H1 (cell line): ENCODE results near the gene PKIB. TPM values are rescaled to one million over a fixed set of nuclear protein-coding genes. Genes with fewer than 3 reads are reported as not detected.

Source experiments
- CTCF ChIA-PET: fragments of 300-600 bp; sonication (Branson Sonifier 250); formaldehyde crosslinking; loops from one replicate; lab custom pipeline; 2021; ENCODE audit not compliant: partially characterized antibody; lab: Charles Lee
- POLR2A ChIA-PET: fragments of 300-600 bp; sonication (Branson Sonifier 250); formaldehyde crosslinking; loops from one replicate; lab custom pipeline; 2021; ENCODE audit warnings: inconsistent platforms; ENCODE audit not compliant: partially characterized antibody; lab: Charles Lee
- DNase-seq, 2 experiments: peaks; one replicate each; pipeline versions ENCODE4 v3.0.0 to v3.0.0-alpha.2; 2010 to 2022; ENCODE audit warnings: low spot score in 2 of 2, low read depth in 1 of 2, mixed read lengths in 1 of 2
- FAIRE-seq: peaks from 2 replicates; lab custom pipeline; 2011; peaks lifted over from hg19 to GRCh38; lab: Jason Lieb, UNC
- H2AFZ ChIP-seq: 2 replicates; pipeline ENCODE4 v1.8.1; 2012; ENCODE audit warnings: low read length, inconsistent platforms
- H2AK5ac ChIP-seq: 2 replicates; pipeline ENCODE4 v1.6.1; 2013; ENCODE audit warnings: low read depth, low read length
- H2BK120ac ChIP-seq: replicated peaks from 2 replicates; pipeline ENCODE3; 2013; ENCODE audit warnings: low read depth, low read length, inconsistent platforms
- H2BK12ac ChIP-seq: 2 replicates; pipeline ENCODE4 v1.6.1; 2013; ENCODE audit warnings: low read depth, low read length
- H2BK15ac ChIP-seq: 2 replicates; pipeline ENCODE4 v1.6.1; 2013; ENCODE audit warnings: low read length
- H2BK20ac ChIP-seq: 2 replicates; pipeline ENCODE4 v1.6.1; 2013; ENCODE audit warnings: low read length
- H2BK5ac ChIP-seq: 2 replicates; pipeline ENCODE4 v1.6.1; 2013; ENCODE audit warnings: low read depth, low read length
- H3K14ac ChIP-seq: 2 replicates; pipeline ENCODE4 v1.6.1; 2013; ENCODE audit warnings: inconsistent platforms; ENCODE audit not compliant: insufficient read length
- H3K18ac ChIP-seq: 2 replicates; pipeline ENCODE4 v1.6.1; 2013; ENCODE audit warnings: low read length; ENCODE audit errors: extremely low read depth
- H3K23ac ChIP-seq: 2 replicates; pipeline ENCODE4 v1.6.1; 2013; ENCODE audit warnings: inconsistent platforms; ENCODE audit not compliant: insufficient read length
- H3K23me2 ChIP-seq: 2 replicates; pipeline ENCODE4 v1.6.1; 2013; ENCODE audit warnings: low read depth, low read length
- H3K27ac ChIP-seq: 2 replicates; pipeline ENCODE4 v1.6.1; 2011; ENCODE audit warnings: low read depth, low read length, inconsistent platforms
- H3K27me3 ChIP-seq, 4 experiments: replicated peaks in 1 of 4; 1 replicate in 1 of 4; 2 replicates in 3 of 4; pipeline versions ENCODE4 v1.6.1 to v1.8.1; 2011 to 2013; ENCODE audit warnings: low read length in 3 of 4, mild to moderate bottlenecking in 3 of 4, inconsistent platforms in 2 of 4, mixed read lengths in 2 of 4, moderate library complexity in 1 of 4; ENCODE audit not compliant: control insufficient read depth in 3 of 4, insufficient read depth in 3 of 4; ENCODE audit errors: extremely low read depth in 1 of 4
- H3K36me3 ChIP-seq, 4 experiments: 2 replicates each; pipeline versions ENCODE4 v1.6.1 to v1.8.1; 2011 to 2013; ENCODE audit warnings: mild to moderate bottlenecking in 4 of 4, low read length in 3 of 4, moderate library complexity in 2 of 4, control low read depth in 1 of 4, inconsistent platforms in 1 of 4; ENCODE audit not compliant: insufficient read depth in 4 of 4, control insufficient read depth in 2 of 4
- H3K4ac ChIP-seq: replicated peaks from 2 replicates; pipeline ENCODE3; 2013; ENCODE audit warnings: low read length, low read depth, mixed read lengths, inconsistent platforms; ENCODE audit not compliant: insufficient read length
- H3K4me1 ChIP-seq, 4 experiments: replicated peaks in 1 of 4; 1 replicate in 1 of 4; 2 replicates in 3 of 4; pipeline versions ENCODE4 v1.6.1 to v1.8.1; 2011 to 2013; ENCODE audit warnings: low read length in 3 of 4, inconsistent platforms in 2 of 4, mixed read lengths in 1 of 4; ENCODE audit not compliant: insufficient read depth in 4 of 4, control insufficient read depth in 3 of 4
- H3K4me2 ChIP-seq, 2 experiments: 2 replicates each; pipeline versions ENCODE4 v1.6.1 to v1.8.1; 2011 to 2013; ENCODE audit warnings: low read depth in 2 of 2, low read length in 2 of 2, control low read depth in 1 of 2, inconsistent platforms in 1 of 2, mild to moderate bottlenecking in 1 of 2; ENCODE audit not compliant: insufficient read depth in 1 of 2
- H3K4me3 ChIP-seq, 4 experiments: fragments of 200-600, 300-600 bp in 1 of 4; sonication (generic), shearing (Covaris generic), sonication (Bioruptor Twin) in 1 of 4; 2 replicates each; pipeline versions ENCODE4 v1.5.1 to v1.8.1; 2011 to 2016; ENCODE audit warnings: low read length in 4 of 4, low read depth in 3 of 4, control low read depth in 2 of 4, inconsistent platforms in 2 of 4, mild to moderate bottlenecking in 2 of 4, mixed read lengths in 1 of 4, moderate library complexity in 1 of 4; ENCODE audit not compliant: insufficient read depth in 2 of 4; ENCODE audit errors: extremely low read depth in 1 of 4
- H3K56ac ChIP-seq: replicated peaks from 2 replicates; pipeline ENCODE3; 2013; ENCODE audit warnings: low read depth, mild to moderate bottlenecking, mixed read lengths, low read length, inconsistent platforms; ENCODE audit not compliant: insufficient read length
- H3K79me1 ChIP-seq: 2 replicates; pipeline ENCODE4 v1.6.1; 2013; ENCODE audit warnings: low read depth, low read length, control low read depth
- H3K79me2 ChIP-seq, 2 experiments: 2 replicates each; pipeline versions ENCODE4 v1.6.1 to v1.8.1; 2012 to 2013; ENCODE audit warnings: low read length in 2 of 2, mild to moderate bottlenecking in 2 of 2, inconsistent platforms in 1 of 2; ENCODE audit not compliant: insufficient read depth in 2 of 2, control insufficient read depth in 1 of 2
- H3K9ac ChIP-seq, 4 experiments: replicated peaks in 1 of 4; 1 replicate in 1 of 4; 2 replicates in 3 of 4; pipeline versions ENCODE4 v1.6.1 to v1.8.1; 2011 to 2013; ENCODE audit warnings: low read depth in 3 of 4, low read length in 3 of 4, control low read depth in 2 of 4, mild to moderate bottlenecking in 2 of 4, moderate library complexity in 2 of 4, inconsistent platforms in 1 of 4; ENCODE audit errors: extremely low read depth in 1 of 4
- H3K9me3 ChIP-seq, 2 experiments: 2 replicates each; pipeline versions ENCODE4 v1.6.1 to v1.8.1; 2012 to 2013; ENCODE audit warnings: mild to moderate bottlenecking in 2 of 2, moderate library complexity in 2 of 2, control low read depth in 1 of 2, inconsistent platforms in 1 of 2, low read depth in 1 of 2, low read length in 1 of 2, mixed read lengths in 1 of 2; ENCODE audit not compliant: insufficient read depth in 2 of 2
- H4K20me1 ChIP-seq, 2 experiments: replicated peaks in 1 of 2; 2 replicates each; pipeline versions ENCODE3 to v1.8.1; 2011 to 2013; ENCODE audit warnings: inconsistent platforms in 2 of 2, low read length in 2 of 2, mild to moderate bottlenecking in 1 of 2; ENCODE audit not compliant: insufficient read depth in 2 of 2, control insufficient read depth in 1 of 2
- H4K5ac ChIP-seq: 2 replicates; pipeline ENCODE4 v1.6.1; 2013; ENCODE audit warnings: low read length, low read depth, mixed read lengths, inconsistent platforms; ENCODE audit not compliant: insufficient read length
- H4K8ac ChIP-seq: 2 replicates; pipeline ENCODE4 v1.8.0; 2013; ENCODE audit warnings: mild to moderate bottlenecking, moderate library complexity, low read length, inconsistent platforms; ENCODE audit not compliant: insufficient read depth; ENCODE audit errors: extremely low read depth
- H4K91ac ChIP-seq: replicated peaks from 2 replicates; pipeline ENCODE3; 2013; ENCODE audit warnings: low read length, mixed read lengths, inconsistent platforms; ENCODE audit not compliant: insufficient read length
- CEBPB ChIP-seq: IDR thresholded peaks from 2 replicates; pipeline ENCODE4 v1.6.1; 2012; ENCODE audit warnings: low read depth, low read length
- KDM4A ChIP-seq: IDR thresholded peaks from one replicate; pipeline ENCODE4 v1.7.1; 2012; ENCODE audit warnings: low read depth, mild to moderate bottlenecking, moderate library complexity, low read length, inconsistent platforms; ENCODE audit not compliant: severe bottlenecking
- TBP ChIP-seq: IDR thresholded peaks from 2 replicates; pipeline ENCODE4 v1.6.1; 2011; ENCODE audit warnings: low read depth, low read length, improper control_type of control experiment
- polyA plus RNA-seq, 7 experiments: library from polyadenylated mRNA; depleted of rRNA in 3 of 7; stranded (reverse) in 5 of 7; unstranded in 2 of 7; fragments of >200 nt in 5 of 7; fragments of 200-250 nt in 2 of 7; gene quantifications; 1 replicate in 5 of 7; 2 replicates in 1 of 7; 4 replicates in 1 of 7; pipeline versions ENCODE4 v1.2.1 to v1.2.3, GENCODE V29; 2011 to 2013; ENCODE audit warnings: missing spikeins in 2 of 7, mixed read lengths in 2 of 7
- total RNA-seq: library from RNA; stranded (reverse); fragmentation: NEBNext Ultra II Directional; extraction: Animal tissue kit (Norgen Biotek cat#: 25700); gene quantifications from 2 replicates; pipeline ENCODE4 v1.2.1, GENCODE V29; 2021

The PKIB gene
- total and polyA plus RNA-seq, 2 of the 8 experiments (the other 6 are each of a cell fraction or from before 2014, with no cell fraction given) = 13.5 to 73.3 TPM

DNA sequence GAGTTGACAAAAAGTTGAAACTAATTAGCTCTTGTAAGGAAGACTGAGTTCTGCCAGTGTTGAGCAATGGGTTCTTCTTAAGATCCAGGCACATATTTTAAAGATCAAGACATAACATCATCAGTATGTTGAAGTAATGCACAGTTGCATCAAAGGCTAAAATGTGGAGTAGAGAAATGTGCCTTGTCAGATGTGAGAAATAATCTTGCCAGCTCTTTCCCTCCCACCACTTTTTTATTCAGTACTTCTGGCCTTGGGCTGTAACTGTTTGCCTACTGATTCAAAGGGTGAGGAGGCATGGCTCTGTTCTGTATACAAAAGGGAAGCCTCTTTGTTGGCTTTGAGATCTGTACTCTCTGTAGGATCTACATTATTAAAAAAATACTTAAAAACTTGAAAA, 13.1 kb downstream of the PKIB start:
- FAIRE-seq = no peak

More for the DNA sequence above, 13.1 kb downstream of the PKIB start:
- H2BK20ac ChIP-seq = no peak overlapping the region
- H3K4me2 ChIP-seq = no peak overlapping the region
- H3K9ac ChIP-seq = no peak overlapping the region
- H2BK120ac ChIP-seq = no peak overlapping the region
- no peak overlapping the region for H3K4me3 ChIP-seq
- H3K56ac ChIP-seq = no peak overlapping the region
- H3K23me2 ChIP-seq = no peaks in the 10 kb centered on the region
- POLR2A ChIA-PET = interaction anchor here (1.1 kb wide), 1 partner anchor 10 kb away, joined by 3 read pairs; no protein-coding TSS in a partner anchor
- H3K27me3 ChIP-seq = no peaks in the 10 kb centered on the region
- H2AFZ ChIP-seq = no peak overlapping the region
- CTCF ChIA-PET = interaction anchor here (1.7 kb wide), 1 partner anchor 103 kb away, joined by 5 read pairs; no protein-coding TSS in a partner anchor
- no peaks in the 10 kb centered on the region for H3K79me2 ChIP-seq
- H3K9me3 ChIP-seq = no peaks in the 10 kb centered on the region
- H3K18ac ChIP-seq = no peak overlapping the region
- H3K4ac ChIP-seq = no peak overlapping the region
- no peak overlapping the region for H2BK5ac ChIP-seq
- TF ChIP-seq KDM4A = no peak
- TF ChIP-seq TBP = no peak
- TF ChIP-seq CEBPB = no peak
- no peak overlapping the region for H2BK15ac ChIP-seq
- no peaks in the 10 kb centered on the region for H4K20me1 ChIP-seq
- no peak for DNase-seq
- no peak overlapping the region for H4K8ac ChIP-seq
- H4K91ac ChIP-seq = no peak overlapping the region
- H3K23ac ChIP-seq = no peak overlapping the region
- no peaks in the 10 kb centered on the region for H3K36me3 ChIP-seq
- H3K14ac ChIP-seq = no peak overlapping the region
- H4K5ac ChIP-seq = no peak overlapping the region
- H3K4me1 ChIP-seq = no peaks in the 10 kb centered on the region
- H3K27ac ChIP-seq = no peak overlapping the region
- no peak overlapping the region for H2AK5ac ChIP-seq
- no peak overlapping the region for H2BK12ac ChIP-seq
- H3K79me1 ChIP-seq = no peaks in the 10 kb centered on the region
